GM21717 (cell line): ENCODE data around the gene UNC5C.
"Not testable (repeated sequence)": the region's sequence is repeated elsewhere in the genome, so short reads cannot be mapped to it uniquely, and the experiment has no call there.

ENCODE experiments used
- ATAC-seq: cut with Tn5 transposase; IDR thresholded peaks from one replicate; pipeline ENCODE4 v1.9.1; 2021; ENCODE audit warnings: mild to moderate bottlenecking, moderate library complexity; ENCODE audit not compliant: unreplicated experiment

Gene UNC5C

GRCh38 chr4:95190751-95191436 is 357.9 kb downstream of the UNC5C start:
- ATAC-seq = no peak

GRCh38 chr4:95188701-95189370 is 359.9 kb downstream of the UNC5C start:
- ATAC-seq = no peak

GRCh38 chr4:95186666-95187065 is 362.1 kb downstream of the UNC5C start:
- ATAC-seq = no peak

GRCh38 chr4:95183656-95184408 is 364.9 kb downstream of the UNC5C start:
- no peak for ATAC-seq

GRCh38 chr4:95181996-95182306 is 366.8 kb downstream of the UNC5C start:
- no peak for ATAC-seq

GRCh38 chr4:95181243-95181995 is 367.4 kb downstream of the UNC5C start:
- no peak for ATAC-seq

- ATAC-seq = no peak
These were observed 368.1 kb downstream of the UNC5C start for GRCh38 chr4:95180531-95181242.

- no peak for ATAC-seq
These were observed 369.8 kb downstream of the UNC5C start for GRCh38 chr4:95178938-95179337.

- ATAC-seq = not testable (repeated sequence)
These were observed 377.4 kb downstream of the UNC5C start for GRCh38 chr4:95171377-95171776.

- no peak for ATAC-seq
These were observed 378.6 kb downstream of the UNC5C start for GRCh38 chr4:95170176-95170575.

GRCh38 chr4:95167805-95168204 is 381.0 kb downstream of the UNC5C start:
- ATAC-seq = no peak

GRCh38 chr4:95165926-95166524 is 382.7 kb downstream of the UNC5C start:
- peak; percentile 71 for ATAC-seq

- no peak for ATAC-seq
These were observed 385.9 kb downstream of the UNC5C start for GRCh38 chr4:95162867-95163266.

- ATAC-seq = no peak
These were observed 386.8 kb downstream of the UNC5C start for GRCh38 chr4:95161781-95162469.

GRCh38 chr4:95159384-95159783 is 389.4 kb downstream of the UNC5C start:
- ATAC-seq = no peak

- ATAC-seq = no peak
These were observed 390.1 kb downstream of the UNC5C start for GRCh38 chr4:95158626-95159025.

- ATAC-seq = no peak
These were observed 390.7 kb downstream of the UNC5C start for GRCh38 chr4:95158045-95158444.

GRCh38 chr4:95157596-95157995 is 391.2 kb downstream of the UNC5C start:
- ATAC-seq = no peak

- ATAC-seq = no peak
These were observed 392.4 kb downstream of the UNC5C start for GRCh38 chr4:95156452-95156765.
